ENCODE data around the gene ST6GALNAC3.

The ST6GALNAC3 gene

GRCh38 chr1:76379506-76379905 lies 305.0 kb downstream of the ST6GALNAC3 start:
- no peak overlapping the region for H3K27ac ChIP-seq (ENCODE audit: low read length)
- H3K4me1 ChIP-seq (ENCODE audit: low read length), result no peaks in the 10 kb centered on the region
- H3K79me2 ChIP-seq (ENCODE audit: low read length), result no peaks in the 10 kb centered on the region
- no peak overlapping the region for H3K4me2 ChIP-seq (ENCODE audit: low read depth, low read length)
- no peaks in the 10 kb centered on the region for H3F3A ChIP-seq (ENCODE audit: insufficient read depth, low read length)
- no peaks in the 10 kb centered on the region for H3K27me3 ChIP-seq (replicated peaks; ENCODE audit: insufficient read depth, low read length)
- H3K36me3 ChIP-seq (replicated peaks; ENCODE audit: insufficient read depth, low read length), result no peaks in the 10 kb centered on the region
- H3K4me3 ChIP-seq (ENCODE audit: low read length), result no peak overlapping the region
- H3K9ac ChIP-seq (ENCODE audit: low read length), result no peak overlapping the region
- no peak overlapping the region for H2AFZ ChIP-seq (ENCODE audit: low read length)
- H3K9me2 ChIP-seq (replicated peaks; ENCODE audit: insufficient read depth, low read length), result no peaks in the 10 kb centered on the region; the same call in 1 of the 2 replicates
- H3K9me3 ChIP-seq (replicated peaks; ENCODE audit: insufficient read depth, low read length), result no peaks in the 10 kb centered on the region
- DNase-seq, result no peak
- TF ChIP-seq CTCF (IDR thresholded peaks at IDR 0.05; ENCODE audit: low read length) (no peak), EZH2phosphoT487 (IDR thresholded peaks at IDR 0.05; ENCODE audit: low read length) (no peak)
- no peaks in the 10 kb centered on the region for H4K20me1 ChIP-seq (ENCODE audit: insufficient read depth, low read length)

- H3K4me3 ChIP-seq (ENCODE audit: low read length), result no peak overlapping the region
- H3K79me2 ChIP-seq (ENCODE audit: low read length), result no peaks in the 10 kb centered on the region
- no peak overlapping the region for H3K9ac ChIP-seq (ENCODE audit: low read length)
- no peaks in the 10 kb centered on the region for H3K27me3 ChIP-seq (replicated peaks; ENCODE audit: insufficient read depth, low read length)
- H3K9me3 ChIP-seq (replicated peaks; ENCODE audit: insufficient read depth, low read length), result no peaks in the 10 kb centered on the region
- no peaks in the 10 kb centered on the region for H3F3A ChIP-seq (ENCODE audit: insufficient read depth, low read length)
- no peak overlapping the region for H3K27ac ChIP-seq (ENCODE audit: low read length)
- H4K20me1 ChIP-seq (ENCODE audit: insufficient read depth, low read length), result no peaks in the 10 kb centered on the region
- DNase-seq, result no peak
- H3K4me1 ChIP-seq (ENCODE audit: low read length), result no peaks in the 10 kb centered on the region
- TF ChIP-seq EZH2phosphoT487 (IDR thresholded peaks at IDR 0.05; ENCODE audit: low read length), result no peak
- TF ChIP-seq EZH2 (optimal IDR thresholded peaks at IDR 0.05; ENCODE audit: low read depth, low read length), result no peak
- TF ChIP-seq CTCF (IDR thresholded peaks at IDR 0.05; ENCODE audit: low read length), result no peak
- H3K9me2 ChIP-seq (replicated peaks; ENCODE audit: insufficient read depth, low read length), result no peaks in the 10 kb centered on the region
- no peaks in the 10 kb centered on the region for H3K36me3 ChIP-seq (replicated peaks; ENCODE audit: insufficient read depth, low read length)
- H3K4me2 ChIP-seq (ENCODE audit: low read depth, low read length), result no peak overlapping the region
- no peak overlapping the region for H2AFZ ChIP-seq (ENCODE audit: low read length)
Observed at GRCh38 chr1:76381450-76382097, 307.0 kb downstream of the ST6GALNAC3 start.

GRCh38 chr1:76388261-76388660 lies 313.7 kb downstream of the ST6GALNAC3 start:
- no peaks in the 10 kb centered on the region for H3K27me3 ChIP-seq (replicated peaks; ENCODE audit: insufficient read depth, low read length)
- H3K4me1 ChIP-seq (ENCODE audit: low read length), result no peaks in the 10 kb centered on the region
- no peak overlapping the region for H2AFZ ChIP-seq (ENCODE audit: low read length)
- no peak overlapping the region for H3K4me3 ChIP-seq (ENCODE audit: low read length)
- no peaks in the 10 kb centered on the region for H4K20me1 ChIP-seq (ENCODE audit: insufficient read depth, low read length)
- no peak overlapping the region for H3K9ac ChIP-seq (ENCODE audit: low read length)
- H3K4me2 ChIP-seq (ENCODE audit: low read depth, low read length), result no peak overlapping the region
- H3K79me2 ChIP-seq (ENCODE audit: low read length), result no peaks in the 10 kb centered on the region
- no peaks in the 10 kb centered on the region for H3K36me3 ChIP-seq (replicated peaks; ENCODE audit: insufficient read depth, low read length)
- TF ChIP-seq EZH2 (optimal IDR thresholded peaks at IDR 0.05; ENCODE audit: low read depth, low read length) (no peak), EZH2phosphoT487 (IDR thresholded peaks at IDR 0.05; ENCODE audit: low read length) (no peak), CTCF (IDR thresholded peaks at IDR 0.05; ENCODE audit: low read length) (no peak)
- H3K27ac ChIP-seq (ENCODE audit: low read length), result no peak overlapping the region
- H3K9me3 ChIP-seq (replicated peaks; ENCODE audit: insufficient read depth, low read length), result no peaks in the 10 kb centered on the region
- no peaks in the 10 kb centered on the region for H3F3A ChIP-seq (ENCODE audit: insufficient read depth, low read length)
- no peak for DNase-seq
- H3K9me2 ChIP-seq (replicated peaks; ENCODE audit: insufficient read depth, low read length), result no peaks in the 10 kb centered on the region

Data from MM.1S (cell line).